GM21423 (cell line): ENCODE measurements around the gene ADGRD1.
"Not testable (repeated sequence)": the region's sequence is repeated elsewhere in the genome, so short reads cannot be mapped to it uniquely, and the experiment has no call there.

Source experiments
- ATAC-seq: cut with Tn5 transposase; IDR thresholded peaks from one replicate; pipeline ENCODE4 v1.9.1; 2021; ENCODE audit warnings: mild to moderate bottlenecking, moderate library complexity; ENCODE audit not compliant: unreplicated experiment

Gene ADGRD1

GRCh38 chr12:131067981-131068851 lies 114.5 kb downstream of the ADGRD1 start:
- no peak for ATAC-seq

- not testable (repeated sequence) for ATAC-seq
Observed at GRCh38 chr12:131068926-131069720, 115.4 kb downstream of the ADGRD1 start.

- not testable (repeated sequence) for ATAC-seq
Observed at GRCh38 chr12:131070136-131070535, 116.4 kb downstream of the ADGRD1 start.

GRCh38 chr12:131070668-131071067 lies 117.0 kb downstream of the ADGRD1 start:
- ATAC-seq: not testable (repeated sequence)

GRCh38 chr12:131071234-131071820 lies 117.6 kb downstream of the ADGRD1 start:
- not testable (repeated sequence) for ATAC-seq

GRCh38 chr12:131071950-131072349 lies 118.2 kb downstream of the ADGRD1 start:
- not testable (repeated sequence) for ATAC-seq

GRCh38 chr12:131072451-131073230 lies 118.9 kb downstream of the ADGRD1 start:
- no peak for ATAC-seq

- no peak for ATAC-seq
Observed at GRCh38 chr12:131074221-131075083, 120.7 kb downstream of the ADGRD1 start.

- ATAC-seq: no peak
Observed at GRCh38 chr12:131075194-131075593, 121.5 kb downstream of the ADGRD1 start.

- ATAC-seq: no peak
Observed at GRCh38 chr12:131075611-131076010, 121.9 kb downstream of the ADGRD1 start.

GRCh38 chr12:131076296-131076695 lies 122.6 kb downstream of the ADGRD1 start:
- no peak for ATAC-seq

- no peak for ATAC-seq
Observed at GRCh38 chr12:131076791-131077747, 123.4 kb downstream of the ADGRD1 start.

GRCh38 chr12:131077931-131078391 lies 124.3 kb downstream of the ADGRD1 start:
- ATAC-seq: no peak

GRCh38 chr12:131082290-131083194 lies 128.8 kb downstream of the ADGRD1 start:
- no peak for ATAC-seq

- no peak for ATAC-seq
Observed at GRCh38 chr12:131084341-131085011, 130.8 kb downstream of the ADGRD1 start.

GRCh38 chr12:131085125-131085815 lies 131.6 kb downstream of the ADGRD1 start:
- no peak for ATAC-seq
